H9 (cell line): Measurements from ENCODE around the gene GABRB2. TPM values are rescaled to one million over a fixed set of nuclear protein-coding genes. Genes with fewer than 3 reads are reported as not detected.
A peak's percentile ranks its signal among the peaks of the same experiment; 100 is the strongest.

ENCODE experiments used
- DNase-seq: peaks from one replicate; pipeline ENCODE4 v3.0.0-alpha.2; 2017
- H2AFZ ChIP-seq: one replicate; pipeline ENCODE4 v1.6.1; 2013; ENCODE audit warnings: mild to moderate bottlenecking, low read length, control low read depth, moderate library complexity
- H2AK5ac ChIP-seq: 2 replicates; pipeline ENCODE4 v1.6.1; 2013; ENCODE audit warnings: low read length, control low read depth, mixed read lengths; ENCODE audit not compliant: insufficient read length
- H2BK120ac ChIP-seq: one replicate; pipeline ENCODE4 v1.6.1; 2013; ENCODE audit warnings: low read depth, mild to moderate bottlenecking, low read length, control low read depth, inconsistent platforms; ENCODE audit not compliant: poor library complexity, severe bottlenecking
- H2BK12ac ChIP-seq: 2 replicates; pipeline ENCODE4 v1.6.1; 2013; ENCODE audit warnings: low read length, control low read depth, mixed read lengths, low read depth; ENCODE audit not compliant: insufficient read length
- H2BK15ac ChIP-seq: 2 replicates; pipeline ENCODE4 v1.6.1; 2013; ENCODE audit warnings: low read depth, low read length, control low read depth
- H2BK20ac ChIP-seq: one replicate; pipeline ENCODE4 v1.6.1; 2013; ENCODE audit warnings: low read depth, mild to moderate bottlenecking, low read length, control low read depth, inconsistent platforms; ENCODE audit not compliant: poor library complexity, severe bottlenecking
- H2BK5ac ChIP-seq: 2 replicates; pipeline ENCODE4 v1.6.1; 2013; ENCODE audit warnings: low read length, control low read depth, mixed read lengths; ENCODE audit not compliant: insufficient read length
- H3K14ac ChIP-seq: 2 replicates; pipeline ENCODE4 v1.6.1; 2013; ENCODE audit warnings: low read length, control low read depth; ENCODE audit not compliant: insufficient read depth
- H3K18ac ChIP-seq: 2 replicates; pipeline ENCODE4 v1.6.1; 2013; ENCODE audit warnings: low read depth, mild to moderate bottlenecking, mixed read lengths, low read length, control low read depth; ENCODE audit not compliant: insufficient read length
- H3K23ac ChIP-seq: 2 replicates; pipeline ENCODE4 v1.6.1; 2013; ENCODE audit warnings: low read length, control low read depth, mixed read lengths, low read depth; ENCODE audit not compliant: insufficient read length
- H3K23me2 ChIP-seq: 2 replicates; pipeline ENCODE4 v1.6.1; 2013; ENCODE audit warnings: low read depth, mild to moderate bottlenecking, mixed read lengths, low read length, control low read depth; ENCODE audit not compliant: insufficient read length, poor library complexity, severe bottlenecking
- H3K27ac ChIP-seq: 2 replicates; pipeline ENCODE4 v1.5.1; 2013; ENCODE audit warnings: low read length, control low read depth, mixed read lengths, low read depth; ENCODE audit not compliant: insufficient read length
- H3K27me3 ChIP-seq: 2 replicates; pipeline ENCODE4 v1.6.1; 2013; ENCODE audit warnings: low read length, control low read depth, inconsistent platforms; ENCODE audit not compliant: insufficient read depth
- H3K4ac ChIP-seq: 2 replicates; pipeline ENCODE4 v1.6.1; 2013; ENCODE audit warnings: low read depth, mild to moderate bottlenecking, control low read depth, inconsistent platforms, low read length, moderate library complexity
- H3K4me1 ChIP-seq: 2 replicates; pipeline ENCODE4 v1.6.1; 2013; ENCODE audit warnings: low read length, control low read depth, inconsistent platforms; ENCODE audit not compliant: insufficient read depth
- H3K4me2 ChIP-seq: 2 replicates; pipeline ENCODE4 v1.6.1; 2013; ENCODE audit warnings: low read length, control low read depth, mixed read lengths; ENCODE audit not compliant: insufficient read length, insufficient read depth
- H3K56ac ChIP-seq: 2 replicates; pipeline ENCODE4 v1.6.1; 2013; ENCODE audit warnings: low read depth, mild to moderate bottlenecking, mixed read lengths, low read length, control low read depth; ENCODE audit not compliant: insufficient read length
- H3K79me1 ChIP-seq: 2 replicates; pipeline ENCODE4 v1.6.1; 2013; ENCODE audit warnings: low read depth, mild to moderate bottlenecking, moderate library complexity, low read length, control low read depth, inconsistent platforms; ENCODE audit not compliant: insufficient read depth, poor library complexity, severe bottlenecking
- H3K79me2 ChIP-seq: 2 replicates; pipeline ENCODE4 v1.6.1; 2013; ENCODE audit warnings: low read length, control low read depth, inconsistent platforms; ENCODE audit not compliant: insufficient read depth
- H3K9ac ChIP-seq: 2 replicates; pipeline ENCODE4 v1.6.1; 2013; ENCODE audit warnings: low read length, control low read depth, mixed read lengths; ENCODE audit not compliant: insufficient read length; ENCODE audit errors: extremely low read depth
- H3K9me3 ChIP-seq: one replicate; pipeline ENCODE4 v1.6.1; 2013; ENCODE audit warnings: low read depth, low read length, inconsistent platforms; ENCODE audit not compliant: control insufficient read depth
- H3T11ph ChIP-seq: one replicate; pipeline ENCODE4 v1.6.1; 2013; ENCODE audit warnings: mild to moderate bottlenecking, low read length, control low read depth, inconsistent platforms
- H4K20me1 ChIP-seq: one replicate; pipeline ENCODE4 v1.6.1; 2013; ENCODE audit not compliant: control insufficient read depth, insufficient read length, insufficient read depth
- H4K5ac ChIP-seq: 2 replicates; pipeline ENCODE4 v1.6.1; 2013; ENCODE audit warnings: low read depth, mild to moderate bottlenecking, mixed read lengths, low read length, control low read depth; ENCODE audit not compliant: insufficient read length
- H4K8ac ChIP-seq: replicated peaks from 2 replicates; pipeline ENCODE4 v1.6.1; 2013; ENCODE audit warnings: low read length, control low read depth, mixed read lengths, low read depth; ENCODE audit not compliant: insufficient read length
- H4K91ac ChIP-seq: 2 replicates; pipeline ENCODE4 v1.6.1; 2013; ENCODE audit warnings: low read depth, mild to moderate bottlenecking, moderate library complexity, mixed read lengths, low read length, control low read depth; ENCODE audit not compliant: insufficient read length
- H3K27ac Mint-ChIP-seq, 3 experiments: 2 replicates in 2 of 3; 3 replicates in 1 of 3; pipeline ENCODE4 v1.8.0; 2020 to 2021; ENCODE audit warnings: mixed read lengths in 3 of 3, mild to moderate bottlenecking in 1 of 3, moderate library complexity in 1 of 3
- H3K27me3 Mint-ChIP-seq: 2 replicates; pipeline ENCODE4 v1.8.0; 2021; ENCODE audit warnings: low read depth, mild to moderate bottlenecking, moderate library complexity, mixed read lengths
- H3K36me3 Mint-ChIP-seq, 3 experiments: 2 replicates in 2 of 3; 3 replicates in 1 of 3; pipeline ENCODE4 v1.8.0; 2020 to 2021; ENCODE audit warnings: low read depth in 3 of 3, mixed read lengths in 3 of 3; ENCODE audit not compliant: insufficient read depth in 1 of 3
- H3K4me1 Mint-ChIP-seq, 2 experiments: 2 replicates each; pipeline ENCODE4 v1.8.0; 2020; ENCODE audit warnings: mixed read lengths in 2 of 2
- H3K4me3 Mint-ChIP-seq, 2 experiments: 2 replicates in 1 of 2; 3 replicates in 1 of 2; pipeline ENCODE4 v1.8.0; 2020 to 2021; ENCODE audit warnings: mild to moderate bottlenecking in 2 of 2, mixed read lengths in 2 of 2, moderate library complexity in 1 of 2
- H3K9me3 Mint-ChIP-seq, 2 experiments: 2 replicates in 1 of 2; 3 replicates in 1 of 2; pipeline ENCODE4 v1.8.0; 2020; ENCODE audit warnings: mild to moderate bottlenecking in 2 of 2, mixed read lengths in 2 of 2, moderate library complexity in 1 of 2
- CTCF ChIP-seq: fragments of 200-600 bp; sonication (generic); conservative IDR thresholded peaks from 3 replicates; pipeline ENCODE4 v1.8.0; 2021; ENCODE audit warnings: antibody characterized with exemption, mild to moderate bottlenecking
- WGBS: extraction: QIAGEN DNeasy Blood & Tissue Kit; methylation state at CpG from one replicate; pipeline ENCODE4 v1.1.7; 2013; ENCODE audit warnings: missing lambda C conversion rate, low lambda C conversion rate, mixed read lengths; ENCODE audit not compliant: insufficient read length; ENCODE audit errors: extremely low coverage; 5-methylcytosine and 5-hydroxymethylcytosine counted together
- total RNA-seq: library from RNA; stranded (reverse); gene quantifications from 2 replicates; pipeline ENCODE4 v1.2.1, GENCODE V29; 2021

Gene GABRB2
- total RNA-seq, 1 experiment from 2014 or later: 0.20 TPM

GRCh38 chr5:161547738-161548486 is 1.4 kb upstream of the GABRB2 start:
- Histone ChIP-seq H4K91ac (no peak overlapping the region), H2BK12ac (no peak overlapping the region), H3K23me2 (peaks cover 17% of the 10 kb centered on the region), H2BK5ac (no peak overlapping the region), H3K4ac (no peak overlapping the region), H3K27me3 (peaks cover 35% of the 10 kb centered on the region), H2BK120ac (no peak overlapping the region), H3K79me1 (no peaks in the 10 kb centered on the region), H2BK15ac (no peak overlapping the region), H3T11ph (no peak overlapping the region), H2AK5ac (no peak overlapping the region), H4K5ac (no peak overlapping the region), H3K9ac (no peak overlapping the region), H4K20me1 (no peaks in the 10 kb centered on the region), H2BK20ac (no peak overlapping the region), H3K27ac (no peak overlapping the region), H3K9me3 (no peaks in the 10 kb centered on the region), H3K4me2 (peak overlapping the region; percentile 75), H3K56ac (no peak overlapping the region), H3K18ac (no peak overlapping the region), H3K79me2 (no peaks in the 10 kb centered on the region), H3K4me1 (peaks cover 4% of the 10 kb centered on the region; the same call in 1 of the 2 replicates), H2AFZ (no peak overlapping the region), H3K23ac (no peak overlapping the region), H3K14ac (no peak overlapping the region; the same call in 1 of the 2 replicates), H4K8ac (no peak overlapping the region)
- no CpG with 5 or more reads among the region's 64 CpGs for WGBS
- no peak overlapping the region for H3K27ac Mint-ChIP-seq
- H3K9me3 Mint-ChIP-seq: peaks cover 0 to 3% of the 10 kb centered on the region in 2 experiments; a peak in 1 of 5 replicates
- H3K36me3 Mint-ChIP-seq: no peaks in the 10 kb centered on the region
- H3K4me3 Mint-ChIP-seq: peak overlapping the region; percentile 67 to 91
- H3K27me3 Mint-ChIP-seq: peaks cover 91% of the 10 kb centered on the region
- TF ChIP-seq CTCF: no peak
- H3K4me1 Mint-ChIP-seq: peaks cover 33 to 36% of the 10 kb centered on the region in 2 experiments
- peak; percentile 36 for DNase-seq
